IPS-NIHi7 (cell line): Measurements from ENCODE around the gene RNF166.

Experiments used
- DNase-seq: peaks from one replicate; pipeline ENCODE4 v3.0.0; 2012; ENCODE audit warnings: mixed read lengths; ENCODE audit errors: extremely low spot score

RNF166 gene

DNA sequence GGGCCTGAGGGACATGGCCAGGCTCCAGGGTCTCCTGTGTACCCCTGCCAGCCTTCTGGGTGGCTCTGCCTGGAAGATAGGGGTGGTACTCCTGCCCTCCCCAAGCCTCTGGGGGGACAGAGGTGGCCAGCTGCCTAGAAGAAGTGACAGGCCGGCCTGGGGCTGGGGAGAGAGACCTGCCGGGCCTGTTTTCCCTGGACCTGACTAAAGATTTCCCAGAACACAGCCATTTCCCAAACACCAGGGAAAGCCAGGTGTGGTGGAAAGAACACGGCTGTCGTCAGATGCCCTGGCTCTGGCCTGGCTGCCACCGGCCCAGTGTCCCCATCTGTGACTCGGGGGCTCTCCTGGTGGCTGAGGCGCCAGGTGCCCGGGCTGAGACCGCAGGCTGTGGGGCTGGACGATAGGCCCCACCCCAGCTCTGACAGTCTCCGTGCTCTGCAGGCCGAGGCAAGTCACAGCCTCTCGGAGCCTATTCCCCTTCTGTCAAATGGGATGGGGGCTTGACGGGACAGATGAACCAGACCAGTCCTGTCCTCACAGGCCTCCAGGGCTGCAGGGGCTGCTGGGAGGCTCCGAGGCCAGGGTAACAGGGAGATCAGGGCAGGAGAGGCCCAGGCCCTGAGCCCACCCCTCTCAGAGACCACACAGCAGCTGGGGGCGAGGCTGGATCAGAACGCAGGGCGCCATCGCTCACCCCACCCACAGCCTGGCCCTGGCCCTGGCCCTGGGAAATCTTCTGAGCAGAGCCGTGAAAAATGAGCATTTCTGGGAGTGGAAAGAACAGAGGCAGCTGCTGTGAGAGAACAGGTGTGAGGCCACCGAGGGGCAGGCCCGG, 33.1 kb upstream of the RNF166 start:
- DNase-seq = no peak

DNA sequence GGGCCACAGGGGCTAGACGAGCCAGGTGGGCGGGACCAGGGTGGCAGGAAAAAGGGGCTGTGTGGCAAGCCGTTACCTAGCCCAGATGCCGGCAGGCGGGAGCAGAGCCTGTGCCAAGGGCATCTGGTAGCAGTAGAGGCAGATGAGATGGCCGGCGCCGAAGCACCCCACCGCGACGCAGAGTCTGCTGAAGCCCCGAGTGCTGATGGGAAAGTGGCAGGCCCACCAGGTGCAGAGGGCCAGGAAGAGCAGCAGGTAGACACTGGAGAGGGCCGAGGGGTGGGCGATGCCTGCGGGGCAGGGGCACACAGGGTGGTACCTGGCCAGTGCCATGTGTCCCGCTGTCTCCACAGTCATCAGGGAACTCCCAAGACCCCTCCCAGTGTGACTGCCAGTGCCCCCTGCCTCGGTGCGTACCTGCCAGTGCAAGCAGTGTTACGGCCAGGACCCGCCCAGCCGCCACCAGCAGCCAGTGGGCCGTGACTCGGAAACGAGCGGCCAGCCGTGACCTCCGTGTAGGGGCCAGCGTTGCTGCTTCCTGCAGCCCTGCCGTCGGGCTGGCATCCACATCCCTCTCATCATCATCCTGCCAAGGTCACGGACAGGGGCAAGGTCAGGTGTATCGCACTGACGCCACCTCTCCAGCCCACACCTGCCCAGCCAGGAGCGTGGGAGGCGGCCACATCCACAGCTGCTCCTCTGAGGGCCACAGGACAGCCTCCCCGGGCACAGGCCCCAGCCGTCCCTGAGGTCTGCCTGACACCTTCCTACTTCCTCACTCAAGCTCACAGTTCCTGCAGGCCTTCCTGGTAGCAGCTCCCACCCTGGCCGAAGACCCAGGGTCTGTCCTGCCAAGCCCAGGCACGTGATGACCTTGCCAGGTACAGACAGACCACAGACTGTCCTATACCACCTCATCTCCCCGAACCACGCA, 32.2 kb upstream of the RNF166 start:
- no peak for DNase-seq

DNA sequence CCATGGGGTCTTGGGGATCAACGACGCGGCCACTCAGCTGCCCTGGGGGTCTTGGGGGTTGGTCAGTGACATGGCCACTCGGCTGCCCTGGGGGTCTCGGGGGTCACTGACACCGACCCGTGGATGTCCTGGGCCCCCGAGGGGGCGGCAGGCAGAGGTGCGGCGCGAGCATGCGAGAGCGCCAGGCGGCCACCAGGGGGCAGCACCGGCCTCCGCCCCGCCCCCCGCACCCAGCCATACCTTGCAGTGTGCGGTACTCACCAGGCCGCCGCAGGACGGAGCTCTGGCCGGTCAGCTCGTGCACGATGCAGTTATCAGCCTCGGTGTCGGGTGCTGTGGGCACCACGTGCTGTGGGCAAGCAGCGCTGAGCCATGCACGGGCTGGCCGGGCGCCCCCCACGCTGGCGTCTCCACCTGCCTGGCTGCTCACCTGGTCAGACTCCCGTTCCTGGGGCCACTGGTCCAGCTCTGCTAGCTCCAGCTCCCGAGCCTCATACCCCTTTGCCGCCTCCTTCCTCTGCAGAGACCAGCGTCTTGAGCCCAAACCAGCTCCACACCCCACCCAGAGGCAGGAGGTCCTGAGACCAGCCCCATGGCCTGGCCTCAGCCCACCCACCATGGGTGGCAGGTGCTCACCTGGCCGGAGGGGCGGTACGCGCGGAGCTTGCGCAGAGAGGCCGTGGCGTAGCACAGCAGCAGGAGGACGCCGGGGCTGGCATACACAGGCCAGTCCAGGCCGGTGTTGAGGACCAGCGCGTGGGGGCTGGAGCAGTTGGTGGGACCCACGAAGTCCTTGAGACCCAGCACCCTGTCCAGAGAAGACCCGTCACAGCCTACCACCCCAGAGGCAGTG, 31.3 kb upstream of the RNF166 start:
- peak; percentile 89 for DNase-seq

DNA sequence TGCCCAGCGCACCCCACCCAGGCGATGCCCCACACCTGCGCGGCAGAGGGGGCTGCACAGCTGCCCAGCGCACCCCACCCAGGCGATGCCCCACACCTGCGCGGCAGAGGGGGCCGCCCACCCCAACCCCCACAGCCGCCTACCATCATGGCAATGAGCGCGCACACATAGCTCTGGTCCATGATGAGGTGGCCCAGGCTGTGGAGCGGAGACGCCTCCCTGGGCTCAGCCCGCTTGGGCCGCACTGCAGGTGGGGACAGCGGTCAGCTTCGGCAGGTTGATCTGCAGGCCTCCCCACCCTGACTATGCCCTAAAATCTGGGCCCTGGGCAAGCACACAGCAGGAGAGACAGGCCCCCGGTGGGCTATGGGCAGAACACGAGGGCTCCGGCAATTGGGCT, 30.3 kb upstream of the RNF166 start:
- no peak for DNase-seq

DNA sequence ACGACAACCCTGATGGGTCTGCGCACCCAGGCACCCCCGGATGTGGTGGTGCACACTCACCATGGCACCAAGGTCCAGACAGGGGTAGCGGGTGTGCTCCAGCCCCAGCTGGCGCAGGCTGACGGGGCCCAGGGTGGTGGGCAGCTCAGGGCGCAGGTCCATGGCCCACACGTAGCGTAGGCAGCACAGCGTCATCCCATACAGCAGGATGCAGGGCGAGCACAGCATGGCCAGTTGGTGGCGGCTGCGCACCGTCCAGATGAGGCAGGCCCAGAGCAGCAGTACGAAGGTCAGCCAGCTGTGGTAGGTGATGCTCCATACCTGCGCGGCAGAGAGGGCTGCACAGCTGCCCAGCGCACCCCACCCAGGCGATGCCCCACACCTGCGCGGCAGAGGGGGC, 29.9 kb upstream of the RNF166 start:
- no peak for DNase-seq

DNA sequence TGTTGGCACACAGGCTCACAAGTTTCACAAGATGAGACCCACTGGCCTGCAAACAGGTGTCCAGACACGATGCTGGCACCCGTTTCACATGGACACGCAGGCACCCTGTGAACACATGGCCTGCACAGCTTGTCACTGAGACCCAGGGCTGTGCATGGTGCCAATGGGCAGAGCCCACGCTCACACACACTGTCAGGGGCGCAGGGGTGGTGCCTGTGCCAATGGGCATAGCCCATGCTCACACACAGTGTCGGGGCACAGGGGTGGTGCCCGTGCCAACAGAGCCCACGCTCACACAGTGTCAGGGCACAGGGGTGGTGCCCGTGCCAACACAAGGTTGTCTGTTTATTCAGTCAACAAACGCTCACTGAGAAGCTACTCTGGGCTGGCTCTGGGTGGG, 29.4 kb upstream of the RNF166 start:
- no peak for DNase-seq

DNA sequence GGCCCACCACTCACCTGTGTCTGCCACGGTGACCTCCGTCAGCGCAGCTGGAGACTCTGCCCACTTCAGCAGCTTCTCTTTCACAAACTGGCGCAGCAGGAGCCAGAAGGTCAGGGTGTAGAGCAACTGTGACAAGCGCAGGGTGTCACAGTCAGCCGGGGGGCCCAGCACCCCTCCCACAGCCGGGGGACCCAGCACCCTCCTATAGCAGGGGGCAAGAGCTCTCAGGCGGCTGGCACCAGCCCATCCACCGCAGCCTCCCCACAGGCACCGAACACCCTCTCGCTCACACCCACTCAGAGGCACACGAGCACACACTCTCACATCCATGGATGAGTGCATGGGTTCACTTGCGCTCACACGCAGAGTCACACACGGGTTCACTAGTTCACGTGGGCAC, 28.9 kb upstream of the RNF166 start:
- no peak for DNase-seq

DNA sequence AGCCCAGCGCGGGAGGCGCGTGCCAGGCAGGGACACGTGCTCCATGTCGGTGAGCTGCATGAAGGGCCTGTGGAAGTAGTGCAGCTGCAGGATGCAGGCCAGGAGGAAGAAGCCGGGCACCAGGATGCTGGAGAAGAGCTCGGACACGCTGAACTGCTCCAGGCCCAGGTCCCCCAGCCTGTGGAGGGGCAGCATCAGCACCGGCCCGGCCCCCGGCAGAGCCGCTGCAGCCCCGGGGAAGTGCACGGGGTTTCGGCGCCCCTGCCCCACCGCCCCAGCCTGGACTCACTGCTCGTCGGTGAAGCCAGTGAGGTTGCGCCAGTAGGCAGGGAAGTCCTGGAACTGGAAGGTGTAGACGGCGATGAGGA, 28.1 kb upstream of the RNF166 start:
- no peak for DNase-seq

DNA sequence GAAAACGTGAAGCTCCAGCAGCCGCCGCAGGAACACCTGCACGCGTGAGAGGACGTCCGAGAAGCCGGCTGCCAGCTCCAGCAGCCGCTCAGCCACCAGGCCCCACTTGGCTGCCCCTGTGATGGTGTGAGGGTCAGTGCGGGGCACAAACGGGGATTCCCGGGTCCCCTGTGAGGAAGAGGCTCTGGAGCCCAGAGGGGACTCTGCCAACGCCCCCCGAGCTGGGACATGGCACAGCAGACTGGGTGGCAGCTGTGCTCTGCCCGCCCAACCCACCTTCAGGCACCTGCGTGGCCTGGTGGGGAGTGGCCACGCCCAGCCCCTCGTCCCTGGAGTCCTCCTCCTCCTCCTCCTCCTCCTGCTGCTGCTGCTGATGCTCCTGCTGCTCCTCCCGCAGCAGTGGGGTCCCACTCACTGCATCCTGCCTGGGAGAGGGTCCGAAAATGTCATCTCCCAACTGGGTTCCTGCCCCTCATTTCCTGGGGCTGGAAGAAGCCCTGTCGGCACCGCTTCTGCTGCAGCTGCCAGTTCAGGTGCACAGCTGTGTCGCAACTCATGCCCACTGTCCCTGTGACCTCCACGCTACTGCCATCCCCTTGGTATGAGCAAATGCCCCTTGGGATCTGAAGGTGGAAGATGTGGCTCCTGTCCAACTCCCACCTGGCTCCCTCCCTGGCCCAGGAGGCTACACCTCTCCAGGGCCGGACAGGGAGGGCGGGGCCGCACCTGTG, 27.6 kb upstream of the RNF166 start:
- DNase-seq = no peak

DNA sequence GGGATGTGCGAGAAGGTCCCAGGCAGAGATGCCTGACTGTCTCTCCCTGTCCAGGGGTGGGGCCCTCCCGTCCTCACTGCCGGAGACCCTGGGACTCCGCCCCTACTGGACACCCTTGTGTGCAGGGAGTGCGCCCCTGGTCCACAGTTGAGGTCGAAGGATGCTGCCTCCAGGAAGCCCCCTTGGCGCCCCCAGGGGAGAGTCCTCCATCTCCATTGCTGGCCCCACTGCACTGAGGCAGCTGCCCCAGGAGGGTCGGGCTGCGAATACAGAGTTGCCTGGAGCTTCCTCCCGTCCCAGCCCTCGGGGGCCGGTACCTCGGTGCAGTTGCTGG, 26.7 kb upstream of the RNF166 start:
- no peak for DNase-seq

DNA sequence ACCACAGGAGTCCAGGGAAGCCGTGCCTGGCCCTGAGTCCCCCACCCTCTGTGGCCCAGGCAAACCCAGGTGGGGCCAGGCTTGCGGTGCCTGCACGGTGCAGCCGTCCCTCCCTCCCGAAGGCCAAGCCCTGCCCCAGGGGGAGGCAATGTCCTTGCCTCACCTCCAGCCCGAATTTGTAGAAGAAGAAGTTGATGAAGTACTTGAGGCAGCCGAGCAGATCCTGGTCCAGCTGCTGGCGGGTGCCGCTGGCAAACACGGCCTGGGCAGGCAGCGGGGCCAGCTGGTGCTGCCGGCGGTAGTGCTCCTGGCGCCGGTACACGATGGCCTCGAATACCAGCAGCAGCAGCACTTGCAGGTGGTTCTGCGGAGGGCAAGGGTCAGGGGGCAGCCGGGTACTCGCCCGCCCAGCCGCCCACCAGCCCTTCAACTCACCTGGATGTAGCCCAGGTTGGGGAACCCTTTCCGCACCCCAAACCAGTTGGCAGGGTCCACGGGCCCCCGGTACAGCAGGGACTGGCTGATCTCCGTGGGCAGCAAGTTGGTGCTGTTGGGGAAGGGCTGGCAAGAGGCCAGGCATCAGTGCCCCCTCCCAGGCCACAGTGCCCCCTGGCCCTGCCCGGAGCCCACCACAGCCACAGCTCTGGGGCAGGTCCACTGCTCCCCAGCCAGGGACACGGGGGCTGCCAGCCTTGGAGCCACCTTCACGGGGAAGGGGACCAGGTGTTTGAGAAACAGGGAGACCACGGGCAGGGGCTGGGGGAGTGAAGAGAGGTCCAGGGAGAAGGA, 26.2 kb upstream of the RNF166 start:
- no peak for DNase-seq

DNA sequence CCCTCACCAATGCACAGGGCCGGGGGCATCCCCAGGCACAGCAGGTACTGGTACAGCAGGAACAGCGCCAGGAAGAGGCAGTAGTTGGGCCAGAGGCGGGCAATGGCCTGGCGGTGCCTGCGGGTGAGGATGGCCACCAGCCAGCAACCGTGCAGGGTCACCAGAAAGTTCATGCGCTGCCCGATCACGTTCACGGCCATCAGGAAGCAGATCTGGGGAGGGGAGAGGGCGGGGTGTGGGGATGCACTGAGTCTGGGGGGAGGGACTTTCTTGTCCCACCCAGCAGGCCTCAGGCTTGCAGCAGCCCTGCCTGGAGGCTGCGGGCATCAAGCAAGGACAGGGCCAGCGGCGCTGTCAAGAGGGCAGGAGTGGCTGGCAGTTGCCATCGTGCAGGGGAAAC, 25.5 kb upstream of the RNF166 start:
- peak; percentile 65 for DNase-seq

DNA sequence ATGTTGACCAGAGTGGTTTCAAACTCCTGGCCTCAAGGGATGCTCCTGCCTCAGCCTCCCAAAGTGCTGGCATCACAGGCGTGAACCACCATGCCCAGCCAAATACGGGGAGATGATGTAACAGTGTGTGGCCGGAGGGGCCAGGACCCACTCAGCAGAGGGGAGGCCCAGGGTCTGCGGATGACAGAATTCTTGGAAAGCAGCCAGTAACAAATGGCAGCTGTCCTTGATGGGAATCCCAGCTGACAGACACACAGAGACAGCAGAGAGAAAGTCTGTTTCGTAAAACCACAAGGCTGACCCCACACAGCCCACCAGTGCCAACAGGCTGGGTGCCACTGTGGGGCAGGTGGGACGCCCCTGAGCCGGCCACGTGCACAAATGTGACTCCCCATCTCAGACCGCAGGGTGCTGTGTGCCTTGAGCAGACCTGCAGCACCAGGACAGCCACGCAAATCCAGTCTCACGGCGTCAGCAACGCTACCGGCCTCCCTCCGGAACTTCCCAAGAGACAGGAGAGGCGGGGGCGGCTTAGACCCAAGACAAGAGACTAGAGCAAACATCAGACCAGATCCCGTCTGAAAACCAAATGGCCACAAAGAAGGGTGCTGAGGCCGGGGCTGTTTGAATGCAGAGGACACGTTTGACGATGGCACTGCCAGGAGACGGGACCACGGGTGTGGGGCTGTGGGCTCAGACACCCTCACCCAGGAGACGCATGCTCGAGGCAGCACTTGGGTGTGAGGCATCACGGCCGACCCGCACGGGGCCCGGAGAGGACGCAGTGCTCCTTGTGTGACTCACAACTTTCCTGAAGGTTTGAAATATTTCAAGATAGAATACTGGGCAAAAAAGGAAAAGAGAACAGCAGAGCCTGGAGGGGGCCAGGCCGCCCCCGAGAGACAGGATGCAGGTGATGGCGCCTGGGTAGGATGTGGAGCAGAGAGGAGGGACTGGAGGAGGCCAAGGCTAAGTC, 24.7 kb upstream of the RNF166 start:
- DNase-seq = no peak

DNA sequence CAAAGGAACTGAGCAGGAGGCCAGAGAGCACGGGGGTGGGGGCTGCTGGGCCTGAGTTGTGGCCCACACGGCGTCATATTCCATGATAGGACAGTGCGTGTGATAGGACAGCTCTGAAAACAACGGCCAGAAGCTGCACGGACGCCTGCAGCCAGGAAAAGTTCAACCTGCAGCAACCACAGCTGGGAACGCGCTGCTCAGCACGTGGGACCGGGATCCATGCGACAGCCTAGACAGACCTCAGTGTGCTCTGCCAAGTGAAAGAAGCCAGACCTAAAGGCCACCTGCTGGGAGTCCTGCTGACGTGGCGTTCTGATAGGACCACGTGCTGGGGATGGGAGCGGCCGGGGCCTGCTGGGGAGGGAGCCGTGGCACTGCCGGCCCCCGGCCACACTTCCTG, 21.7 kb upstream of the RNF166 start:
- peak; percentile 31 for DNase-seq

DNA sequence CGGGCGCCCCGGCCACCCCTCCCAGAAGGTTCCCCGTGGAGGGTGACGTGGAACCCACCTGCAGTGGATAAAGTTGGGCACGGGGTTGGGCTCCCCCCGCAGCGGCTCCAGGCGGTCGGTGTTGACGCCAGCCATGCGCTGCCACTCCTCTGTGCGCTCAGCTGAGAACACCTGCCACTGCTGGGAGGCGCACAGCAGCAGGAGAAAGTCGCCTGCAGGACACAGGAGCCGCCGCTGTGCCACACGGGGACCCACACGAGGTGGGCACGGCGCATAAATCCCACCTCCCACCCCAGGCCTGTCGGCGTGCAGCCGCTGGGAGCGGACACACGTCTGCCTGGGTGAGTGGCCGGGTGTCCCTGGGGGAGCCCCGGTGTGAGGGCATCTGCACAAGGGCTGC, 20.8 kb upstream of the RNF166 start:
- no peak for DNase-seq

DNA sequence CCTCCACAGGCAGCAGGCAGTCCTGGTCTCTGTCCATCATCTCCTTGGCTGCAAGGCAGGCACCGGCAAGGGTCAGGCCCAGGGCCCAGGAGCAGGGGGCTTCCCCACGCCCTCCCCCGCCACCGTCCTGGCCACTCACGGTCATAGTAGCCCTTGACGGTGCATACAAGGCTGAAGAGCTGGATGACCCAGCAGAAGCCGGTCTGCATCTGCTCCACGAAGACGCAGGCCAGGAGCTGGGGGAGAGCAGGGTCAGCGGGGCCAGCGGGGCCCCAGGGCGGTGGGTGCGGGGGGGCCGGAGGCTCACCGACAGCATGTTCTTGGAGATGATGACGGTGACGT, 20.2 kb upstream of the RNF166 start:
- DNase-seq = no peak

DNA sequence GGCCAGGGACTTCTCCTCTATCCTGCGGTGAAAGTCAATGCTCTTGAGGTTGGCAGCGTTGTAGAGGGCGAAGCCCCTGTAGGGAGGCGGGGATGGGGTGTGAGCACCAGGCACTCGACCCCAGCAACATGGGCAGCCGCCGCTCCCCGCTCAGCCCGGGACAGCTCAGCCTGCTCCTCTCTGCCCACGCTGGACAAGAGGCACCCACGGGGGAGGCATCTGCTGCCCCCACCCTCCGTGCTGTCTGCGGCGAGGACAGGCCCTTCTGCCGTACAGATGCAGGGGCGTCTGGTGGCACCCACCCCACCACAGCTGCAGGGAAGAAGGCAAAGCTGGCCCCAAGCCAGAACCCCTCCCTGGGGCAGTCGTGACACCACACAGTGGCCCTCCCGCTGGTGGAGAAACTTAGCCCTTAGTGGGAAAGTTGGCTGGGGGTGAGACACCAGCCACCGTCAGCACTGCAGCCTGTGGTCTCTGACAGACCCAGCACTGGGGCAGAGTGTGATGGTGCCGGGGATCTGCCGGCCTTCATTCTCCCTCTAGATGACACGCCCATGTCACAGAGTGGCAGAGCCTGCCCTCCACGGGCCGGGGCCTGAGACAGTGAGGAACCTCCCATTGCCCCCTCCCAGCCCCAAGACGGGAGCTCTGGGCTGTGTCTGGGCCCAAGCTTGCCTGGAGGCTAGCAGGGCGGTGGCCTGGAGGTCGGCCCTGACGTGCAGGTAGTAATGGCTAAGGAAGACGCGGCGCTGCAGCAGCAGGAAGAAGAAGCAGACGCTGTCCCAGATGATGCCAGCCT, 19.6 kb upstream of the RNF166 start:
- DNase-seq = no peak

DNA sequence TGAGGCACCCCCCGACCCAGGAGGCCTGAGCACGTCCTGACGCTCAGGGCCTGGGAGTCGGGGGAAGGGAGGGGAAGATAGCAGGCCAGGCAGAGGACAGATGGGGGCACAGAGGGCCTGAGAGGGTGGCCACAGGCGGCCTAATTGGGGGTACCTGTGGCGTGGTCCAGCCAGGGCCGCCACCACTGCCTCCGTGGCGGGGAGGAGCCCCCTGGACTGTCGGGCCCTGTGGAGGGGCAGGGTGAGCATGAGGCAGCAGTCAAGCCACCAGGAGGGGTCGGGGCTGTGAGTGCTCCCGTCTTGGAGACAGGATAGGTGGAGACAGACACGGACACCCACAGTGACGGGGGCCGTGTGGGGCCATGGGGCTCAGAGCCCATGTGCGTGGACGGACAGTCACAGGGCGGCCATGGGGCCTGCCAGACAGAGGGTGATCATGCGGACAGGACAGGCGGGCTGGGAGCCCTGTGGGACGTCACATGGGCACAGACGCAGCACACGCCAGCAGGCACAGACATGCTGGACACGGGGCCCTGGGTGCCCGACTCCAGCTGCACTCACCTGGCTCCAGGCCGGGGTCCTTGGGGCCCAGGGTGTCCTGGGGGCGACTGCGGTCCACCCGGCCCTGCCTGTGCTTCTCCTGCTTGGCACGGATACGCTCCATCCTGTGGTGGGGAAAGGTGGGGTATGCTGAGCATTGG, 18.8 kb upstream of the RNF166 start:
- DNase-seq = no peak
